Stomach (tissue), 4 donors: ENCODE measurements around the gene MBTD1.

Experiments
- EP300 ChIP-seq: sonication (generic); formaldehyde crosslinking; IDR thresholded peaks from one replicate; pipeline ENCODE4 v1.6.1; 2017; ENCODE audit warnings: antibody characterized with exemption
- POLR2A ChIP-seq, 4 donors: fragments of 450-650 bp; IDR thresholded peaks; one replicate each; pipeline ENCODE4 v1.6.1; 2016; ENCODE audit warnings: antibody characterized with exemption in 4 of 4, control low read depth in 2 of 4, mild to moderate bottlenecking in 1 of 4, moderate library complexity in 1 of 4
- POLR2AphosphoS5 ChIP-seq, 3 donors: sonication (generic); formaldehyde crosslinking; IDR thresholded peaks; one replicate each; pipeline ENCODE4 v1.6.1; 2016; ENCODE audit warnings: antibody characterized with exemption in 3 of 3
- TF ChIP-seq, protein P1 (sequence below), 7 experiments: fragments of 450-650 bp in 4 of 7; fragments of 200-600 bp in 3 of 7; sonication (generic) in 3 of 7; IDR thresholded peaks; one replicate each; pipeline ENCODE4 v1.5.1; 2016 to 2019; ENCODE audit warnings: antibody characterized with exemption in 7 of 7, control low read depth in 2 of 7, mild to moderate bottlenecking in 1 of 7

DNA sequence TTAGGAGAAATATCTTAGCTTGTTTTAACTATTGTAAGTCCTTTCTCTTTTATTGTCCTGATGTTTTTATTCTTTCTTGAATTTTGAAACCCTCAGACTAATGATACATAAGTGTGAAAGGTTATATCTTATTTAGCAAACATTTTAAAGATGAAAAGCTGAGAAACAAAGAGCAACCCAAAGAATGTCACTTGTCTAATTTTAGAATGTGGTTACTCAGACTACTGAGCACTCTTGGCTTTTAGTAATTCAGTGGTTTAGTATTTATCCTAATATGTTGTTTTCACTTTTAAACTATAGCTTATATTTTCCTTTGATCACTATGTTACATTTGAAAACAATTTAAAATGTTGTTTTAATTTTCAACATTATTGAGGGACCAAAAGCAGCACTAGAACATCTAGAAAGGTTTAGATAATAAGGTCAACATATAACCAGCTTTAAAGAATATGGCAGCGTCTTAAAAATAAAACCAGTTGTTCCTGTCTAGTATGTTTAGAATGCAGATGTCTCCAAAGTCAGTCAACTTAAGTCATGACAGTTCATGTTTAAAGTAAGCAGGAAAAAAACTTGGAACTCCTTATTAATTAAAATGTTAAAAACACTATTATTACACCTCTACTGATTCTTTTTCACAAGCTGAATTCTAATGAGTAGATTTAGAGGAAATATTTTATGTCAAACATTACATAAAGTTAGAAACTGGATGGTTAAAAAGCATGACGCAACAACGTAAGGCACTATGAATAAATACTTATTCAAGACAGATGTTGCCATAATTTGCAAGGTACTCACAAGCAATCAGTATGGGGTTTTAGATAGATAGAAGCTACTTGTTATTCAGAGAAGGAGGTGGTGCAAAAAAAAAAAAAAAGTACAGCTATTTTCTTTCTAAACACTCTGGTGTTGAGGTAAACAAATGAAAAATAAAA, 2.4 kb downstream of the MBTD1 start:
- TF ChIP-seq, protein P1, sequence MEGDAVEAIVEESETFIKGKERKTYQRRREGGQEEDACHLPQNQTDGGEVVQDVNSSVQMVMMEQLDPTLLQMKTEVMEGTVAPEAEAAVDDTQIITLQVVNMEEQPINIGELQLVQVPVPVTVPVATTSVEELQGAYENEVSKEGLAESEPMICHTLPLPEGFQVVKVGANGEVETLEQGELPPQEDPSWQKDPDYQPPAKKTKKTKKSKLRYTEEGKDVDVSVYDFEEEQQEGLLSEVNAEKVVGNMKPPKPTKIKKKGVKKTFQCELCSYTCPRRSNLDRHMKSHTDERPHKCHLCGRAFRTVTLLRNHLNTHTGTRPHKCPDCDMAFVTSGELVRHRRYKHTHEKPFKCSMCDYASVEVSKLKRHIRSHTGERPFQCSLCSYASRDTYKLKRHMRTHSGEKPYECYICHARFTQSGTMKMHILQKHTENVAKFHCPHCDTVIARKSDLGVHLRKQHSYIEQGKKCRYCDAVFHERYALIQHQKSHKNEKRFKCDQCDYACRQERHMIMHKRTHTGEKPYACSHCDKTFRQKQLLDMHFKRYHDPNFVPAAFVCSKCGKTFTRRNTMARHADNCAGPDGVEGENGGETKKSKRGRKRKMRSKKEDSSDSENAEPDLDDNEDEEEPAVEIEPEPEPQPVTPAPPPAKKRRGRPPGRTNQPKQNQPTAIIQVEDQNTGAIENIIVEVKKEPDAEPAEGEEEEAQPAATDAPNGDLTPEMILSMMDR (IDR thresholded peaks at IDR 0.05) = no peak
- TF ChIP-seq POLR2A (IDR thresholded peaks at IDR 0.05) (no peak), POLR2AphosphoS5 (IDR thresholded peaks at IDR 0.05) (no peak), EP300 (no peak)
